ENCODE results near the gene GATA2. TPM values are rescaled to one million over a fixed set of nuclear protein-coding genes. Genes with fewer than 3 reads are reported as not detected.
A peak's percentile ranks its signal among the peaks of the same experiment; 100 is the strongest.

GATA2 gene
- polyA plus RNA-seq, 3 donors, result 0.07 to 0.36 TPM; not detected in 1

- peak in 1 of 3 donors; percentile 22 for DNase-seq
- Histone ChIP-seq H3K9ac (ENCODE audit: insufficient read depth, low read length, poor library complexity, severe bottlenecking) (peak overlapping the region; percentile 43), H2AFZ (ENCODE audit: insufficient read depth, low read depth, low read length, poor library complexity, severe bottlenecking) (peak overlapping the region; percentile 86)
These were observed 6.1 kb downstream of the GATA2 start for GRCh38 chr3:128486681-128487537.

More at GRCh38 chr3:128486681-128487537, 6.1 kb downstream of the GATA2 start:
- Mint-ChIP-seq H3K27ac (peak overlapping the region in 3 of 7 donors; percentile 9 to 75 (median 72)), H3K9me3 (peaks cover 0 to 47% (median 11%) of the 10 kb centered on the region in 7 donors), H3K4me3 (peak overlapping the region; percentile 85 to 97), H3K27me3 (ENCODE audit: low read depth in 3 of 3) (peaks cover 91 to 100% (median 97%) of the 10 kb centered on the region in 3 donors), H3K36me3 (peaks cover 6 to 12% of the 10 kb centered on the region in 2 donors), H3K4me1 (peaks cover 55% of the 10 kb centered on the region)
- intact Hi-C loops (cut with micrococcal nuclease), result loop anchor here in 1 of 2 donors (10.0 kb wide), 1 partner anchor 412 kb away; no protein-coding TSS in a partner anchor
- under 1% methylated on average over 68 of the region's 75 CpGs for WGBS (ENCODE audit: insufficient coverage)
- Histone ChIP-seq H3K4me3 (replicated peaks in 1 of 3; ENCODE audit: low read depth in 2 of 3, low read length in 3 of 3) (peak overlapping the region; percentile 36 to 78 (median 51)), H3K79me2 (ENCODE audit: insufficient read depth, low read length) (no peaks in the 10 kb centered on the region), H3K27ac (ENCODE audit: low read depth in 1 of 2, low read length in 2 of 2) (no peak overlapping the region), H3K4me2 (replicated peaks; ENCODE audit: extremely low read depth, low read length, poor library complexity, severe bottlenecking) (peak overlapping the region; percentile 92), H3K36me3 (replicated peaks in 1 of 2; ENCODE audit: control insufficient read depth in 1 of 2, insufficient read depth in 2 of 2, low read length in 2 of 2) (no peaks in the 10 kb centered on the region), H3K4me1 (ENCODE audit: control insufficient read depth in 1 of 2, insufficient read depth in 2 of 2, low read length in 2 of 2) (peaks cover 54 to 58% of the 10 kb centered on the region in 2 donors), H3K27me3 (ENCODE audit: control insufficient read depth in 2 of 2, insufficient read depth in 2 of 2, low read length in 2 of 2) (peaks cover 85 to 99% of the 10 kb centered on the region in 2 donors), H3K9me3 (replicated peaks in 1 of 2; ENCODE audit: control insufficient read depth in 1 of 2, insufficient read depth in 1 of 2, low read length in 2 of 2) (peaks cover 0 to 52% of the 10 kb centered on the region in 2 donors), H4K20me1 (ENCODE audit: insufficient read depth, low read length) (no peaks in the 10 kb centered on the region)
- no peak for TF ChIP-seq CTCF (IDR thresholded peaks at IDR 0.05)

Measured in CD14-positive monocyte (primary cell).